Activated CD4-positive, alpha-beta memory T cell treated with anti-CD3 and anti-CD28 coated beads, Interleukin-2, amount 10 ng/mL, durations not matched to agents 7 days and 5 days (primary cell): ENCODE results near the gene SPEM3. TPM values are rescaled to one million over a fixed set of nuclear protein-coding genes. Genes with fewer than 3 reads are reported as not detected.

Experiments
- CTCF ChIA-PET: fragments of 350-600 bp; sonication (Branson Sonifier 250); formaldehyde crosslinking; loops from one replicate; lab custom pipeline; 2021; ENCODE audit warnings: antibody characterized with exemption, inconsistent platforms; lab: Charles Lee
- POLR2A ChIA-PET: fragments of 350-600 bp; sonication (Branson Sonifier 250); formaldehyde crosslinking; loops from one replicate; lab custom pipeline; 2021; ENCODE audit warnings: antibody characterized with exemption; lab: Charles Lee
- DNase-seq: peaks from one replicate; pipeline ENCODE4 v3.0.0-alpha.2; 2020
- H3K27ac Mint-ChIP-seq: one replicate; pipeline ENCODE4 v1.8.0; 2021; ENCODE audit warnings: mild to moderate bottlenecking, mixed read lengths
- H3K27me3 Mint-ChIP-seq: one replicate; pipeline ENCODE4 v1.8.0; 2021; ENCODE audit warnings: mixed read lengths
- H3K36me3 Mint-ChIP-seq: one replicate; pipeline ENCODE4 v1.8.0; 2021; ENCODE audit warnings: low read depth, mixed read lengths
- H3K4me1 Mint-ChIP-seq: one replicate; pipeline ENCODE4 v1.8.0; 2021; ENCODE audit warnings: mixed read lengths
- H3K4me3 Mint-ChIP-seq: one replicate; pipeline ENCODE4 v1.8.0; 2021; ENCODE audit warnings: mild to moderate bottlenecking, mixed read lengths
- H3K9me3 Mint-ChIP-seq: one replicate; pipeline ENCODE4 v1.8.0; 2021; ENCODE audit warnings: mixed read lengths
- total RNA-seq, 2 experiments: library from RNA; stranded (reverse); gene quantifications; one replicate each; pipeline ENCODE4 v1.2.3, GENCODE V29; 2021

Gene SPEM3
- total RNA-seq, 2 experiments from 2014 or later: not detected

GRCh38 chr17:7405350-7406234, 23.1 kb upstream of the SPEM3 start:
- Mint-ChIP-seq H3K27ac (no peak overlapping the region), H3K4me3 (peak overlapping the region; percentile 75), H3K9me3 (no peaks in the 10 kb centered on the region), H3K4me1 (peaks cover 24% of the 10 kb centered on the region), H3K27me3 (peaks cover 19% of the 10 kb centered on the region), H3K36me3 (peaks cover 4% of the 10 kb centered on the region)
- no peak for DNase-seq
- ChIA-PET CTCF (no interaction called here), POLR2A (interaction anchor here (1.3 to 2.9 kb wide), 3 partner anchors 69 to 178 kb away, joined by 3 to 10 read pairs (median 6); partner anchors contain the start of genes ACAP1, MPDU1 and POLR2A)

- ChIA-PET CTCF (interaction anchor here (1.7 kb wide), 1 partner anchor 30 kb away, joined by 4 read pairs; no protein-coding TSS in a partner anchor), POLR2A (no interaction called here)
- peaks cover 4% of the 10 kb centered on the region for H3K36me3 Mint-ChIP-seq
- peaks cover 24% of the 10 kb centered on the region for H3K4me1 Mint-ChIP-seq
- H3K9me3 Mint-ChIP-seq: no peaks in the 10 kb centered on the region
- peak overlapping the region; percentile 46 for H3K4me3 Mint-ChIP-seq
- no peak for DNase-seq
- peaks cover 19% of the 10 kb centered on the region for H3K27me3 Mint-ChIP-seq
- no peak overlapping the region for H3K27ac Mint-ChIP-seq
Observed at GRCh38 chr17:7406235-7406825, 22.3 kb upstream of the SPEM3 start.

- H3K27ac Mint-ChIP-seq: no peak overlapping the region
- CTCF ChIA-PET: interaction anchor here (1.7 kb wide), 1 partner anchor 30 kb away, joined by 4 read pairs; no protein-coding TSS in a partner anchor
- H3K4me1 Mint-ChIP-seq: peaks cover 21% of the 10 kb centered on the region
- H3K27me3 Mint-ChIP-seq: peaks cover 19% of the 10 kb centered on the region
- H3K36me3 Mint-ChIP-seq: no peaks in the 10 kb centered on the region
- POLR2A ChIA-PET: no interaction called here
- no peak overlapping the region for H3K4me3 Mint-ChIP-seq
- no peak for DNase-seq
- H3K9me3 Mint-ChIP-seq: no peaks in the 10 kb centered on the region
Observed at GRCh38 chr17:7407082-7407481, 21.6 kb upstream of the SPEM3 start.

- Mint-ChIP-seq H3K9me3 (no peaks in the 10 kb centered on the region), H3K36me3 (no peaks in the 10 kb centered on the region), H3K4me1 (peaks cover 21% of the 10 kb centered on the region), H3K27ac (no peak within 1 kb of the TSS), H3K4me3 (no peak within 1 kb of the TSS), H3K27me3 (peaks cover 19% of the 10 kb centered on the region)
- no peak for DNase-seq
- POLR2A ChIA-PET: no interaction called here
- CTCF ChIA-PET: interaction anchor here (1.7 kb wide), 1 partner anchor 29 kb away, joined by 4 read pairs; no protein-coding TSS in a partner anchor
Observed at GRCh38 chr17:7407485-7408251, 21.0 kb upstream of the SPEM3 start, which contains the start of gene NLGN2. Gene NLGN2 (plus strand): TSS chr17:7407845. CDS start chr17:7408256, 411 bp downstream.

- peak; percentile 38 for DNase-seq
- Mint-ChIP-seq H3K4me1 (peaks cover 15% of the 10 kb centered on the region), H3K4me3 (no peak overlapping the region), H3K36me3 (no peaks in the 10 kb centered on the region), H3K27me3 (peaks cover 19% of the 10 kb centered on the region), H3K27ac (no peak overlapping the region), H3K9me3 (no peaks in the 10 kb centered on the region)
- ChIA-PET CTCF (interaction anchor here (0.6 to 1.7 kb wide), 2 partner anchors 26 to 28 kb away, joined by 4 read pairs; no protein-coding TSS in a partner anchor), POLR2A (no interaction called here)
Observed at GRCh38 chr17:7408252-7408727, 20.4 kb upstream of the SPEM3 start.

- no peaks in the 10 kb centered on the region for H3K36me3 Mint-ChIP-seq
- H3K9me3 Mint-ChIP-seq: no peaks in the 10 kb centered on the region
- no peak for DNase-seq
- POLR2A ChIA-PET: no interaction called here
- peaks cover 19% of the 10 kb centered on the region for H3K27me3 Mint-ChIP-seq
- no peak overlapping the region for H3K4me3 Mint-ChIP-seq
- CTCF ChIA-PET: interaction anchor here (0.6 kb wide), 1 partner anchor 27 kb away, joined by 4 read pairs; no protein-coding TSS in a partner anchor
- H3K4me1 Mint-ChIP-seq: peaks cover 14% of the 10 kb centered on the region
- H3K27ac Mint-ChIP-seq: no peak overlapping the region
Observed at GRCh38 chr17:7408863-7409262, 19.8 kb upstream of the SPEM3 start.

GRCh38 chr17:7409716-7410115, 18.9 kb upstream of the SPEM3 start:
- DNase-seq: no peak
- CTCF ChIA-PET: no interaction called here
- H3K27ac Mint-ChIP-seq: no peak overlapping the region
- no peaks in the 10 kb centered on the region for H3K9me3 Mint-ChIP-seq
- no peak overlapping the region for H3K4me3 Mint-ChIP-seq
- peaks cover 14% of the 10 kb centered on the region for H3K4me1 Mint-ChIP-seq
- POLR2A ChIA-PET: interaction anchor here (0.9 kb wide), 1 partner anchor 15 kb away, joined by 4 read pairs; the partner anchor contains the start of gene SPEM2
- H3K27me3 Mint-ChIP-seq: peaks cover 19% of the 10 kb centered on the region
- H3K36me3 Mint-ChIP-seq: no peaks in the 10 kb centered on the region

GRCh38 chr17:7410634-7411426, 17.8 kb upstream of the SPEM3 start:
- Mint-ChIP-seq H3K27me3 (peaks cover 14% of the 10 kb centered on the region), H3K36me3 (no peaks in the 10 kb centered on the region), H3K27ac (no peak overlapping the region), H3K4me1 (peaks cover 10% of the 10 kb centered on the region), H3K9me3 (no peaks in the 10 kb centered on the region), H3K4me3 (no peak overlapping the region)
- DNase-seq: no peak
- ChIA-PET CTCF (no interaction called here), POLR2A (interaction anchor here (1.1 kb wide), 1 partner anchor 13 kb away, joined by 3 read pairs; no protein-coding TSS in a partner anchor)

GRCh38 chr17:7411427-7411750, 17.3 kb upstream of the SPEM3 start:
- POLR2A ChIA-PET: interaction anchor here (1.1 kb wide), 1 partner anchor 13 kb away, joined by 3 read pairs; no protein-coding TSS in a partner anchor
- H3K4me3 Mint-ChIP-seq: no peak overlapping the region
- CTCF ChIA-PET: no interaction called here
- DNase-seq: no peak
- no peaks in the 10 kb centered on the region for H3K9me3 Mint-ChIP-seq
- peaks cover 9% of the 10 kb centered on the region for H3K27me3 Mint-ChIP-seq
- H3K27ac Mint-ChIP-seq: no peak overlapping the region
- H3K4me1 Mint-ChIP-seq: peaks cover 9% of the 10 kb centered on the region
- H3K36me3 Mint-ChIP-seq: no peaks in the 10 kb centered on the region

- CTCF ChIA-PET: interaction anchor here (1.0 to 1.2 kb wide), 2 partner anchors 10 to 22 kb away, joined by 3 read pairs; partner anchors contain the start of genes TMEM102 and TMEM256
- Mint-ChIP-seq H3K4me3 (no peak overlapping the region), H3K4me1 (peaks cover 4% of the 10 kb centered on the region), H3K9me3 (no peaks in the 10 kb centered on the region), H3K36me3 (no peaks in the 10 kb centered on the region), H3K27ac (no peak overlapping the region), H3K27me3 (peaks cover 5% of the 10 kb centered on the region)
- no peak for DNase-seq
- POLR2A ChIA-PET: interaction anchor here (0.6 to 0.8 kb wide), 2 partner anchors 9 to 22 kb away, joined by 3 read pairs; partner anchors contain the start of gene TMEM256
Observed at GRCh38 chr17:7413346-7413985, 15.2 kb upstream of the SPEM3 start.

- H3K36me3 Mint-ChIP-seq: no peaks in the 10 kb centered on the region
- H3K27me3 Mint-ChIP-seq: no peaks in the 10 kb centered on the region
- no peaks in the 10 kb centered on the region for H3K4me1 Mint-ChIP-seq
- CTCF ChIA-PET: interaction anchor here (1.8 kb wide), 1 partner anchor 59 kb away, joined by 4 read pairs; no protein-coding TSS in a partner anchor
- no peaks in the 10 kb centered on the region for H3K9me3 Mint-ChIP-seq
- no peak overlapping the region for H3K27ac Mint-ChIP-seq
- no peak for DNase-seq
- H3K4me3 Mint-ChIP-seq: no peak overlapping the region
- POLR2A ChIA-PET: no interaction called here
Observed at GRCh38 chr17:7414837-7415236, 13.8 kb upstream of the SPEM3 start.
